ENCODE measurements around the gene SPECC1.

DNA sequence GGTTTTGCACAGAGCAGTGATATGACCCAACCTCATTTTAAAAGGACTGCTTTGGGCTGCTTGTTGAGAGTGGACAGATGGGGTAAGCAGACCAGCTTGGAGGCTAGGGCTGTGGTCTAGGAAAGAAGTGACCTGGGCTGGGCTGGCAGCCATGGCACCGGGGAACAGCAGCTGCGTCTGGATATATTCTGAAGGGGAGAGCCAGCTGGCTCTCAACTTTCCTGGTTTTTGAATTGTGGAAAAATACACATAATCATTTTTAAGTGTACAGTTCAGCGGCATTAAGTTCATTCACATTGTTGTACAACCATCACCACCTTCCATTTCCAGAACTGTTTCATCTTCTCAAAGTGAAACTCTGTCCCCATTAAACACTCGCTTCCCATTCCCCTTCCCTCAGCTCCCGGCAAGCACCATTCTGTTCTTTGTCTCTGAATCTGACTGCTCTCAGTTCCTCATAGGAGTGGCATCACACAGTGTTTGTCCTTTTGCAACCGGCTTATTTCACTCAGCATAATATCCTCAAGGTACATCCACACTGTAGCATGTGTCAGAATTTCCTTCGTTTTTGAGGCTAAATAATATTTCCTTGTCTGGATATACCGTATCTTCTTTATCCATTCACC, 113.2 kb downstream of the SPECC1 start:
- no peak for TF ChIP-seq ZNF589 (CRISPR knock-in tag; IDR thresholded peaks at IDR 0.05; ENCODE audit: low read depth)
- TF ChIP-seq CHD2 (IDR thresholded peaks at IDR 0.05; ENCODE audit: low read depth, low read length): no peak
- no peak for TF ChIP-seq JUN (IDR thresholded peaks at IDR 0.05; ENCODE audit: borderline replicate concordance, low read depth, low read length)
- no peak for TF ChIP-seq JUN (CRISPR knock-in tag; IDR thresholded peaks at IDR 0.05; ENCODE audit: borderline replicate concordance)
- TF ChIP-seq CREB3 (tag; conservative IDR thresholded peaks at IDR 0.05; ENCODE audit: low read depth): no peak
- TF ChIP-seq, protein P1, sequence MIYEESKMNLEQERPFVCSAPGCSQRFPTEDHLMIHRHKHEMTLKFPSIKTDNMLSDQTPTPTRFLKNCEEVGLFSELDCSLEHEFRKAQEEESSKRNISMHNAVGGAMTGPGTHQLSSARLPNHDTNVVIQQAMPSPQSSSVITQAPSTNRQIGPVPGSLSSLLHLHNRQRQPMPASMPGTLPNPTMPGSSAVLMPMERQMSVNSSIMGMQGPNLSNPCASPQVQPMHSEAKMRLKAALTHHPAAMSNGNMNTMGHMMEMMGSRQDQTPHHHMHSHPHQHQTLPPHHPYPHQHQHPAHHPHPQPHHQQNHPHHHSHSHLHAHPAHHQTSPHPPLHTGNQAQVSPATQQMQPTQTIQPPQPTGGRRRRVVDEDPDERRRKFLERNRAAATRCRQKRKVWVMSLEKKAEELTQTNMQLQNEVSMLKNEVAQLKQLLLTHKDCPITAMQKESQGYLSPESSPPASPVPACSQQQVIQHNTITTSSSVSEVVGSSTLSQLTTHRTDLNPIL (CRISPR knock-in tag; IDR thresholded peaks at IDR 0.05): no peak
- no peak for TF ChIP-seq POLR2A (conservative IDR thresholded peaks at IDR 0.05)
- no peak for TF ChIP-seq GABPA (tag; conservative IDR thresholded peaks at IDR 0.05; ENCODE audit: low read depth)
- TF ChIP-seq CREM (IDR thresholded peaks at IDR 0.05; ENCODE audit: low read depth): no peak
- no peak for TF ChIP-seq SMARCE1 (IDR thresholded peaks at IDR 0.05)
- no peak for TF ChIP-seq ZNF766 (CRISPR knock-in tag; conservative IDR thresholded peaks at IDR 0.05)
- no peak for TF ChIP-seq FOXK1 (CRISPR knock-in tag; IDR thresholded peaks at IDR 0.05; ENCODE audit: borderline replicate concordance)
- no peak for TF ChIP-seq ZFP36 (IDR thresholded peaks at IDR 0.05; ENCODE audit: low read depth, low read length, partially characterized antibody)
- TF ChIP-seq, protein P2, sequence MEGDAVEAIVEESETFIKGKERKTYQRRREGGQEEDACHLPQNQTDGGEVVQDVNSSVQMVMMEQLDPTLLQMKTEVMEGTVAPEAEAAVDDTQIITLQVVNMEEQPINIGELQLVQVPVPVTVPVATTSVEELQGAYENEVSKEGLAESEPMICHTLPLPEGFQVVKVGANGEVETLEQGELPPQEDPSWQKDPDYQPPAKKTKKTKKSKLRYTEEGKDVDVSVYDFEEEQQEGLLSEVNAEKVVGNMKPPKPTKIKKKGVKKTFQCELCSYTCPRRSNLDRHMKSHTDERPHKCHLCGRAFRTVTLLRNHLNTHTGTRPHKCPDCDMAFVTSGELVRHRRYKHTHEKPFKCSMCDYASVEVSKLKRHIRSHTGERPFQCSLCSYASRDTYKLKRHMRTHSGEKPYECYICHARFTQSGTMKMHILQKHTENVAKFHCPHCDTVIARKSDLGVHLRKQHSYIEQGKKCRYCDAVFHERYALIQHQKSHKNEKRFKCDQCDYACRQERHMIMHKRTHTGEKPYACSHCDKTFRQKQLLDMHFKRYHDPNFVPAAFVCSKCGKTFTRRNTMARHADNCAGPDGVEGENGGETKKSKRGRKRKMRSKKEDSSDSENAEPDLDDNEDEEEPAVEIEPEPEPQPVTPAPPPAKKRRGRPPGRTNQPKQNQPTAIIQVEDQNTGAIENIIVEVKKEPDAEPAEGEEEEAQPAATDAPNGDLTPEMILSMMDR (IDR thresholded peaks at IDR 0.05 in 2 of 3, conservative IDR thresholded peaks at IDR 0.05 in 1 of 3; ENCODE audit: insufficient read depth in 2 of 3, low read depth in 1 of 3, low read length in 3 of 3): no peak
